Stomach (tissue), 9 donors: ENCODE results near the gene CRISP1. TPM values are rescaled to one million over a fixed set of nuclear protein-coding genes. Genes with fewer than 3 reads are reported as not detected.
"Not testable (repeated sequence)": the region's sequence is repeated elsewhere in the genome, so short reads cannot be mapped to it uniquely, and the experiment has no call there.

Experiments
- DNase-seq, 2 donors: peaks; one replicate each; pipeline versions ENCODE4 v3.0.0 to v3.0.0-alpha.2; 2013 to 2019
- H3K27ac ChIP-seq, 5 donors: fragments of 200-600 bp in 4 of 5; sonication (generic) in 4 of 5; one replicate each; pipeline ENCODE4 v1.5.1; 2013 to 2019; ENCODE audit warnings: mild to moderate bottlenecking in 1 of 5, moderate library complexity in 1 of 5
- H3K27me3 ChIP-seq, 3 donors: fragments of 200-600 bp; sonication (generic); one replicate each; pipeline ENCODE4 v1.5.1; 2017 to 2019; ENCODE audit warnings: mixed run types in 1 of 3
- H3K36me3 ChIP-seq, 4 donors: fragments of 200-600 bp; sonication (generic); 1 replicate in 3 of 4; 2 replicates in 1 of 4; pipeline ENCODE4 v1.5.1; 2016 to 2019
- H3K4me1 ChIP-seq, 4 donors: fragments of 200-600 bp; sonication (generic); one replicate each; pipeline ENCODE4 v1.5.1; 2016 to 2019
- H3K4me3 ChIP-seq, 4 donors: fragments of 200-600 bp; sonication (generic) in 3 of 4; one replicate each; pipeline ENCODE4 v1.5.1; 2016 to 2019; ENCODE audit warnings: mild to moderate bottlenecking in 1 of 4
- H3K9me3 ChIP-seq, 4 donors: fragments of 200-600 bp; sonication (generic); one replicate each; pipeline ENCODE4 v1.5.1; 2016 to 2019
- EP300 ChIP-seq: sonication (generic); formaldehyde crosslinking; IDR thresholded peaks from one replicate; pipeline ENCODE4 v1.6.1; 2017; ENCODE audit warnings: antibody characterized with exemption
- POLR2A ChIP-seq, 4 donors: fragments of 450-650 bp; IDR thresholded peaks; one replicate each; pipeline ENCODE4 v1.6.1; 2016; ENCODE audit warnings: antibody characterized with exemption in 4 of 4, control low read depth in 2 of 4, mild to moderate bottlenecking in 1 of 4, moderate library complexity in 1 of 4
- POLR2AphosphoS5 ChIP-seq, 3 donors: sonication (generic); formaldehyde crosslinking; IDR thresholded peaks; one replicate each; pipeline ENCODE4 v1.6.1; 2016; ENCODE audit warnings: antibody characterized with exemption in 3 of 3
- WGBS, 5 donors: extraction: QIAGEN DNeasy Blood & Tissue Kit in 3 of 5; methylation state at CpG; one replicate each; pipeline versions ENCODE4 v1.1.5 to v1.1.7; 2013 to 2018; 5-methylcytosine and 5-hydroxymethylcytosine counted together
- intact Hi-C: fragments of 100-400 bp; cut with DNase I; formaldehyde crosslinking; loops from one replicate; pipeline ENCODE4 v1.15.1; 2023; ENCODE audit warnings: low total_unique reads
- polyA plus RNA-seq, 3 donors: library from polyadenylated mRNA; stranded (reverse); fragments of 200-250 nt; gene quantifications; one replicate each; pipeline ENCODE4 v1.2.3, GENCODE V29; 2013
- total RNA-seq, 5 donors: library from RNA; depleted of rRNA; stranded (reverse); fragments of >200 nt; gene quantifications; one replicate each; pipeline versions ENCODE4 v1.1.0 to v1.2.3, GENCODE V29; 2014 to 2016
- TF ChIP-seq, protein P1 (sequence below), 7 experiments: fragments of 450-650 bp in 4 of 7; fragments of 200-600 bp in 3 of 7; sonication (generic) in 3 of 7; IDR thresholded peaks; one replicate each; pipeline ENCODE4 v1.5.1; 2016 to 2019; ENCODE audit warnings: antibody characterized with exemption in 7 of 7, control low read depth in 2 of 7, mild to moderate bottlenecking in 1 of 7
- donor health status: healthy with polysubstance abuse.
- donor health status: Bipolar disorder and iron deficiency.
- donor health status: healthy.

Gene CRISP1
- total and polyA plus RNA-seq, 8 donors: not detected

DNA sequence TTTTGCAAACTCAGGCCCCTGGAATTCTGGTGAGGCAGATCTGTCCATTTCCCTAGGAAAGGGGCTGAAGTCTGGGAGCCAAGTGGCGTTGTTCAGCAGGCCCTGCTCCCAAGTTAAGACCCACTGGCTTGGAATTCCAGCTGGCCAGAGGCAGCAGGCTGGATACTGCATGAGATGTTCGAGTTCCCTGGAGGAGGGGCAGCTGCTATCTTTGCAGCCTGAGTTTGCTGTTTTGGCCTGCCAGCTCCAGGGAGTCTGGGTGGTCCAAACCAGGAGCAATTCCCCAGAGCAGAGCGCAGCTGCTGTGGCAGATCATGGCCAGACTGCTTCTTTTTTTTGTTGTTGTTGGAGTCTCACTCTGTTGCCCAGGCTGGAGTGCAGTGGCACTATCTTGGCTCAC is 61.1 kb downstream of the CRISP1 start:
- Histone ChIP-seq H3K4me3 (no peak overlapping the region), H3K9me3 (peaks cover 0 to 7% (median under 1%) of the 10 kb centered on the region in 4 donors), H3K27me3 (no peaks in the 10 kb centered on the region), H3K27ac (no peak overlapping the region), H3K4me1 (no peaks in the 10 kb centered on the region), H3K36me3 (no peaks in the 10 kb centered on the region)
- intact Hi-C loops: no loop called here
- DNase-seq: no peak
- WGBS, 5 donors: 44 to 73% (median 62%) methylated on average over 2 to 3 of the region's 3 CpGs
- TF ChIP-seq, protein P1, sequence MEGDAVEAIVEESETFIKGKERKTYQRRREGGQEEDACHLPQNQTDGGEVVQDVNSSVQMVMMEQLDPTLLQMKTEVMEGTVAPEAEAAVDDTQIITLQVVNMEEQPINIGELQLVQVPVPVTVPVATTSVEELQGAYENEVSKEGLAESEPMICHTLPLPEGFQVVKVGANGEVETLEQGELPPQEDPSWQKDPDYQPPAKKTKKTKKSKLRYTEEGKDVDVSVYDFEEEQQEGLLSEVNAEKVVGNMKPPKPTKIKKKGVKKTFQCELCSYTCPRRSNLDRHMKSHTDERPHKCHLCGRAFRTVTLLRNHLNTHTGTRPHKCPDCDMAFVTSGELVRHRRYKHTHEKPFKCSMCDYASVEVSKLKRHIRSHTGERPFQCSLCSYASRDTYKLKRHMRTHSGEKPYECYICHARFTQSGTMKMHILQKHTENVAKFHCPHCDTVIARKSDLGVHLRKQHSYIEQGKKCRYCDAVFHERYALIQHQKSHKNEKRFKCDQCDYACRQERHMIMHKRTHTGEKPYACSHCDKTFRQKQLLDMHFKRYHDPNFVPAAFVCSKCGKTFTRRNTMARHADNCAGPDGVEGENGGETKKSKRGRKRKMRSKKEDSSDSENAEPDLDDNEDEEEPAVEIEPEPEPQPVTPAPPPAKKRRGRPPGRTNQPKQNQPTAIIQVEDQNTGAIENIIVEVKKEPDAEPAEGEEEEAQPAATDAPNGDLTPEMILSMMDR (IDR thresholded peaks at IDR 0.05): no peak
- TF ChIP-seq EP300: no peak
- no peak for TF ChIP-seq POLR2A (IDR thresholded peaks at IDR 0.05)
- TF ChIP-seq POLR2AphosphoS5 (IDR thresholded peaks at IDR 0.05): no peak

DNA sequence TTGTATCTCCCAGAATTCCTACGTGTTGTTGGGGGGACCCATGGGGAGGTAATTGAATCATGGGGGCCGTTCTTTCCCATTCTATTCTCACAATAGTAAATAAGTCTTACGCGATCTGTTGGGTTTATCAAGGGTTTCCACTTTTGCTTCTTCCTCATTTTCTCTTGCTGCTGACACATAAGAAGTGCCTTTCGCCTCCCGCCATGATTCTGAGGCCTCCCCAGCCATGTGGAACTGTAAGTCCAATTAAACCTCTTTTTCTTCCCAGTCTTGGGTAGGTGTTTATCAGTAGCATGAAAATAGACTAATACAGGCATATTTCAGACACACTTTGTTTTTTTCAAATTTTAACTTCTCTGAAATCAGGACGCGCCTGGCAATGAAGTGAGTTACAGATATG is 64.8 kb downstream of the CRISP1 start:
- 90 to 96% (median 95%) methylated on average over 8 of the region's 8 CpGs for WGBS, 5 donors
- no peak for DNase-seq

DNA sequence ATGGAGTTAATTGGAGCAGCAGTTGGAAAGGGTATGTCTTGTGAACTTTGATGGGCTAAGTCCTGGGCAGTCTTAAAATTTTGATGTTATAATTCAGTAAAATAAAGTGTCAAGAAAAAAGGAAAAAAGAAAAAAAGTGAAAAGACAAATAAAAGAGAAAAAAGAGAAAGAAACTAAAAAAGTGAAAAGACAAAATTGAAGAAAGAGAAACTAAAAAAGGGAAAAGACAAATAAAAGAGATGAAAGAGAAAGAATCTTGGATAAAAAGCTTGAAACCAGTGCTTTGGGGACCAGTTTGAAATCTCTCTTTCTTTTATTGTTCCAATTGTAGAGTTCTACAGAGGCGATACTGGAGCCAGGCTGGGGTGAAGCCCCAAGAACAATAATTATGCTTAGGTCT is 67.2 kb downstream of the CRISP1 start:
- no peaks in the 10 kb centered on the region for H3K27me3 ChIP-seq
- H3K4me1 ChIP-seq: no peaks in the 10 kb centered on the region
- H3K36me3 ChIP-seq: no peaks in the 10 kb centered on the region
- no peak for DNase-seq
- intact Hi-C loops: no loop called here
- no peaks in the 10 kb centered on the region for H3K9me3 ChIP-seq
- no peak overlapping the region for H3K4me3 ChIP-seq
- no peak for TF ChIP-seq EP300
- TF ChIP-seq, protein P1 (IDR thresholded peaks at IDR 0.05): no peak
- TF ChIP-seq POLR2A (IDR thresholded peaks at IDR 0.05): no peak
- no peak for TF ChIP-seq POLR2AphosphoS5 (IDR thresholded peaks at IDR 0.05)
- no peak overlapping the region for H3K27ac ChIP-seq
- 91 to 100% (median 96%) methylated on average over 1 of the region's 1 CpG for WGBS, 5 donors

More for the DNA sequence above, 64.8 kb downstream of the CRISP1 start:
- H3K27ac ChIP-seq: no peak overlapping the region
- intact Hi-C loops: no loop called here
- no peak overlapping the region for H3K4me3 ChIP-seq
- H3K4me1 ChIP-seq: no peaks in the 10 kb centered on the region
- H3K9me3 ChIP-seq: no peaks in the 10 kb centered on the region
- no peaks in the 10 kb centered on the region for H3K27me3 ChIP-seq
- H3K36me3 ChIP-seq: no peaks in the 10 kb centered on the region
- no peak for TF ChIP-seq POLR2A (IDR thresholded peaks at IDR 0.05)
- no peak for TF ChIP-seq EP300
- TF ChIP-seq POLR2AphosphoS5 (IDR thresholded peaks at IDR 0.05): no peak
- TF ChIP-seq, protein P1 (IDR thresholded peaks at IDR 0.05): no peak

DNA sequence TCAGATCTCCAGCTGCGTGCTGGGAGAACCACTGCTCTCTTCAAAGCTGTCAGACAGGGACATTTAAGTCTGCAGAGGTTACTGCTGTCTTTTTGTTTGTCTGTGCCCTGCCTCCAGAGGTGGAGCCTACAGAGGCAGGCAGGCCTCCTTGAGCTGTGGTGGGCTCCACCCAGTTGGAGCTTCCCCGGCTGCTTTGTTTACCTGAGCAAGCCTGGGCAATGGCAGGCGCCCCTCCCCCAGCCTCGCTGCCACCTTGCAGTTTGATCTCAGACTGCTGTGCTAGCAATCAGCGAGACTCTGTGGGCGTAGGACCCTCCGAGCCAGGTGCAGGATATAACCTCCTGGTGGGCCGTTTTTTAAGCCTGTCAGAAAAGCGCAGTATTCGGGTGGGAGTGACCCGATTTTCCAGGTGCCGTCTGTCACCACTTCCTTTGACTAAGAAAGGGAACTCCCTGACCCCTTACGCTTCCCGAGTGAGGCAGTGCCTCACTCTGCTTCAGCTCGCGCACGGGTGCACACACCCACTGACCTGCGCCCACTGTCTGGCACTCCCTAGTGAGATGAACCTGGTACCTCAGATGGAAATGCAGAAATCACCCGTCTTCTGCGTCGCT is 69.4 kb downstream of the CRISP1 start:
- intact Hi-C loops, H3K4me1 ChIP-seq, H3K9me3 ChIP-seq, H3K27ac ChIP-seq, H3K36me3 ChIP-seq, H3K27me3 ChIP-seq, DNase-seq, H3K4me3 ChIP-seq: not testable (repeated sequence)
- 84 to 94% (median 86%) methylated on average over 15 to 20 of the region's 21 CpGs for WGBS, 5 donors

DNA sequence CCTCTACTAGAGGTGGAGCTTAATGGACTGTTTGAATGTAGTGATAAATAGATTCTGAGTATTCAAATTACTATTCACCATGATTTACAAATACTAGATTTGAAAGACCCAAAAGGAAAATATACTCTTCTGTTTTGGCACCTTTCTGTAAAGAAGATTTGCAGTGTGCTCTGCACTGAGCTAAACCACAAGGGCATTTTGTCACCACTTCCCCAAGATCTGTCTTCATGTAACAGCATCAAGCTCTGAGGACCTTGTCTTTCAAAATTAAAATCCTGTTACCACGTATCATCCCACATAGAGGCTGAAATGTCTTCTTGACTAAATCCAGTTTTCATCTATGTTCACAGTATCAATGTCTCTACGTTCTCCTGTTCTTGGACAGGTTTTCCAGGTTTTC is 76.0 kb downstream of the CRISP1 start:
- WGBS, 5 donors: 43 to 63% (median 51%) methylated on average over 2 of the region's 2 CpGs
- Histone ChIP-seq H3K27me3 (no peaks in the 10 kb centered on the region), H3K4me3 (no peak overlapping the region), H3K9me3 (no peaks in the 10 kb centered on the region), H3K4me1 (no peaks in the 10 kb centered on the region), H3K27ac (no peak overlapping the region), H3K36me3 (no peaks in the 10 kb centered on the region)
- no peak for DNase-seq
- TF ChIP-seq POLR2AphosphoS5 (IDR thresholded peaks at IDR 0.05) (no peak), EP300 (no peak), POLR2A (IDR thresholded peaks at IDR 0.05) (no peak)
- TF ChIP-seq, protein P1 (IDR thresholded peaks at IDR 0.05): no peak
- intact Hi-C loops: no loop called here
